SKM-1 treated with dmso at 0.1 percent for 144 hours (cell line): ENCODE results near the gene CACNA1S.

Experiments
- DNase-seq: peaks from one replicate; lab custom pipeline; 2025; ENCODE audit not compliant: unreplicated experiment; lab: John Stamatoyannopoulos, UW

Gene CACNA1S

DNA sequence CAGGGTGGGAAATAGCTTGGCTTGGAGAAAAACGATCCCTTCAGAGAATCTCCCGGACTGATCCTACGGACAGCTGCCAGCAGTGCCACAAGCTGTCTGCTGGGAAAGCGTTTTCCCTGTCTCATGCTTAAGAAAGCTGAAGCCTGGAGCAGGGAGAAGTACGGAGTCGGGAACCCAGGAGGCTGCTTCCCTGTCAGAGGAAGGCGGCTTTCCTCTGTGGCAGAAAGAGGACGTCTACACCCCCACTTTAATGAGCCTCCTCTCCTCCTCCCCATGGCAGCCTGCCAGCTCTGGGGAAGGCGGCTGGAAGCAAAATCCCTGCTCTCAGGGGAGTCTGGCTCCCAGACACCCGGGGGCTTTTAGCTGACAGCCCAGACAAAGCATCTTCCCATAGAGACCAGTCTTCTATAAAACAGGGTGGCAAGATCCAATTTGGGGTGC is 96.0 kb downstream of the CACNA1S start:
- DNase-seq: no peak

DNA sequence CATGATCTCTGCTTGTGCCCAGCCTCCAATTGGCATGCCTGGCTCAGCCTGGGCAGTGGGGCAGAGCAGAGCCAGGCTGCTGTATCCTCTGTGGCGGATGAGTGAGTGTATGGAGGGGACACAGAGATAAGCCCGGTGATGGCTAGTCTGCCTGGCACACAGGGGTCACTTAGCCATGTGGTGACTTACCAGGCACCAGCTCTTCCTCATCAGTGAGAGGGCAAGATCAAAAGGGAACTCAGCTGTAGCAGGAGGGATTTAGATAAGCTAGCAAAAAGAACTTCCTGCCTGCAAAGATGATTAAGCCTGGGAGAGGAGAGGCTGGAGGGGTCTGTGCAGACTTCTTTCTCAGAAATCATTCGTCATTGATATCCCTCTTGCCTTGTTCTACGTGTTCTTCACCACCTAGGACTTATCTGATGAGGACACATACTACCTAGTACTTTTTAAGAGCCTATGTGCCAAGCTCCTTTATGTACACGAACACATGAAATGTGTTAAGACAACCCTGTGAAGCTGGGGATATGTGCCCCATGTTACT is 96.6 kb downstream of the CACNA1S start:
- DNase-seq: peak; percentile 51

DNA sequence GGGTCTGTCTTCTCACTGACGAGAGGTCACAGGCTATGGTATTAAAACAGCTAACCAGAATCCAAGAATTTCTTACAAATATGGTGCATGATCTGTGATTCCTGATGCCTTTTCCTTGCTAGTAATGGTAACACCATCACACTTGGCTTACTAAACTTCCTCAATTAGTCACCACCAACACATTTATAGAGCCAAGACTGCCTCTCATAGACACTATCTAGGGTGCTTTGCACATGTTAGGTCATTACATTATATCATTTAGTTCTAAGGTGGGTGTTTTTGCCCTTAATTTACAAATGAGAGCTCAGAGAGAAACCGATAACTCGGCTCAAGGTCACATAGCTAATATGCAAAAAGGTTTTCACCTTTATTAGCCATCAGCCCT is 97.4 kb downstream of the CACNA1S start:
- peak; percentile 24 for DNase-seq

DNA sequence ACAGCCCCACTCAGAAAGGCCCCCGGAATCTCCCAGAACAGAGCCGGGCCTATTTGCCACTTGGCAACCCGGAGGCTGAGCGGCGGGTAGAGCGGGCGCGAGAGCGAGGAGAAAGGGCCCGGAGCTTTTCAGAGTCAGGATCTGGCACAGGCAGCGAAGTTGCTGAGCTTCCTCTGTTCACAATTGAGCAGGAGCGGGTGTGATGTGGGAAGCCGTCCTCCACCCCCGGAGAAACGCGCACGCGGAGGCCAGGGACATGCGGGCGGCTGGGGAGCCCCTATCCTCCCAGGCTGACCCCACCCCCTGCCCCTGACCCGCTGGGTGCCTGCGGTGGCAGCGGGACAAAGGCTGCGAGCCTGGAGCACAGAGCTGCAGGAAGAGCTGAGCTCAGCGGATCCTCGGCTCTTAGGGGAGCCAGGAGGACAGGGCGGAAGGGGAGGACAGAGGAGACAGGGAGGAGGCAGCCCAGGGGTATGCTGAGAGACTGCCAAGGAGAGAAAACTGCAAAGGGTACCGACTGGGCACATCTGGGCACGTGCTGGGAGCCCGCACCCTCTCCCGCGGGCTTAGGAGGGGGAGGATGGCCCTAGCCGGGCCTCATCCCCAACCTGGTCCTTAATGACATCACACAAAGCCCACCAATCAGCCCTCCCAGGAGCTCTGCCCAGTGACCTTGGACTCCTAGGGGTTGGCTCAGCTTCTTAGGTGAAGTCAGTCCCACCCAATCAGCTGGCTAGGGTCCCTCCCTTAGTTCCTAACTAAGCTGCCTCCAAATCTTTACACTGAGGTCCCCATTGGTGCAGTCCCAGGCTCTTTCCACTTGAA is 98.0 kb downstream of the CACNA1S start:
- no peak for DNase-seq

DNA sequence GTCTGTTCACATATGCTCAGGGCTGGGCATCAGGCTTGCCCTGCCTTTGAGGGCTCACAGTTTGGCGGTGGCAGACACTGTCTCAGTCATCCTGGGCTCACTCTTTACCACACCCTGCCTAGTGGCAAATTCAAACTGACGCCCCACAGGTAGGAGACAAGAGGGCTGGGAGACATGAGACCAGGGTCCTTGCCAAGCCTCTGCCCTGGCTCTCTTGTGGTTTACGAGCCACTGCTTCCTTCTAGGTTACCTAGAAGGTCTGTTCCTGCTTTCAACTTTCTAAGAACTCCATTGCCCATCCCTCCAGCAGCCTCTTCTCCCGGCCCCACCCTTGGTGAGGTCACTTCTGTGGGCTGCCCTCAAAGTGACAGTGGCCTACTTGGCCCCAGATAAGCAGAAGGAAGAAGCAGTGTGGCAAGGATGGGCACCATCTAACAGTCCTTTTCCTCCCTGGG is 99.2 kb downstream of the CACNA1S start:
- peak; percentile 91 for DNase-seq

DNA sequence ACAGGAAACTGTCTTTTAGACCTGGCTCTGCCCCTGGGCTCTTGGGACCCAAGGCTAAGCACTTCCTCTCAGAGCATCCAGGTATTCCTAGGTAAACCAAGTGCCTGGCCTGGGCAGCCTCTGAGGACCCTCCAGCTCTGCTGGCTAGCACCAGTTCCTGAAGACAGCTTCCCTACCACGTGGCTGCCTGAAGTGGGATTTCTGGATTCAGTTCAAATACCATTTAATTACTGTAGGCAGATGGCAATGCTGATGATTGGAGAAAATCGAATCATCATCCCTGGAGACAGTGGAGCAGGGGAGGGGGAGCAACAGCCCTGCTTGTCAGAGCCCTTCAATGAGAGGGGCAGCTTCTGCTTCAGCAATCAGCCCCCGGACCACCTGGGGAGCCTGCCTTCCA is 100.6 kb downstream of the CACNA1S start:
- no peak for DNase-seq

DNA sequence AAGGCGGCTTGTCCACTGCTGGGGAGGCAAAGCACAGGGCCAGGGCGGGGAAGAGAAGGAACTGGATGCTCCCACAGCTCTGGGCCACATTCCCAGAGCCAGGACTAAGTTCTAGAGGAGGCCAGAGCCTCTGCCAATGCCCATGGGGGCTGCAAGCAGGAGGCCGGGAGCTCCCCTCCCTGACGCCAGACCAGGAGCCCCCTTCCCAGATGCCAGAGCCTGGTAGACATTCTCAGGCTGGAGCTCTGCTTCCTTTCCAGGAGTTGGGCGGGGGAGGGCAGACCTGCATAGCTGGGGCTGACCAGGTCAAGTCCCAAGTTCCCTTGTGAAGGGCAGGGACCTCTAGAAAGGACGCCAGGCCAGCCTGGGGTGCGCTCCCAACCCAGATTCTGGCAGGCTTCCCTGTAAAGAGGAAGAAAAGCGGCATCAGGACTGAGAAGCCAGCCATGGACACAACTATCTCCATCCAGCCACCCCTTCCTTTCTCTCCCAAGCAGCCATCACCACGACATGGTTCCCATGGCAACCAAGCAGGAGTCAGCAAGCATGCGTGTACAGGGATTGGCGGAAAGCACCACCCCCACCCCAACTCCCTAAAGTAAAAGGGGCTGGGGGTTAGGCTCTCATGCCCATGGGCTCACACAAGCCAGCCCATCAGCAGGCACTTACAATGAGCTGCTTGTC is 102.1 kb downstream of the CACNA1S start:
- no peak for DNase-seq

DNA sequence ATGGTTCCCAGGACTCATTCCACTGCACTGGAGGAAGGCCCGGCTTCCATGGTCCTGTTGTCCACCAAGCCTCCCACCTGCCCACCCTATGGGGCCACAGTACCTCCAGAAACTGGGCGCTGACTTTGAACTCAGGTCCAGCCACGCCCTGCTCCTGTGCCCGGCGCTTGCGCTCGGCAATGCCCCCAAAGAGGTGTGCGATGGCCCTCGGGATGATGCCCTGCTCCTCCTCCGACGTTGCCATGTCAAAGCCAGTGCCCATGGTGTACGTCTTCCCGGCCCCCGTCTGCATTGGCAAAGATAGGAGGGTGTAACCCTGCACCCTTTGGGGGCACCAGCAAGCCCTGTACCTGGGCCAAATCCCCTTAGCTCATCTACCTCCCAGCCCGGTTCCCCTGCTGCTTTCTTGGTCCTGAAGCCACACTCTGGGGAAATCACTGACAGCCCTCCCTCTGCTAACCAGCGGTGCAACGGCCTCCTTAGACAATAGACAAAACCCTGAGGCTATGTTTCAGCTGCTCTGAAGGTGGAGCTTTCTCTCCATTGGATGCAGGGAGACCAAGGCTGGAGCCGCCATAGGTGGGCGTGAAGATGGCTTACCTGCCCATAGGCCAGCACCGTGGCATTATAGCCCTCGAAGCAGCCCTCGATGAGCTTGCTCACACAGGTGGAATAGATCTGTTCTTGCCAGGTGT is 103.4 kb downstream of the CACNA1S start:
- DNase-seq: no peak

DNA sequence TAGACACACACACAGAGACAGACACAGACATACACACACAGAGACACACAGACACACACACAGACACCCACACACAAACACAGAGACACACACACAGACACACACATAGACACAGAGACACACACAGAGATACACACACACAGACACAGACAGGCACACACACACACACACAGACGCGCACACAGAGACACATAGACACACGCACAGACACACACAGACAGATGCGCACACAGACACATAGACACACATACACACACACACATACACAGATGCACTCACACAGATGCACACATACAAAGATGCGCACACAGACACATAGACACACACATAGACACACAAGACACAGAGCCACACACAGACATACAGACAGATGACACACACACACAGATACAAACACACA is 104.7 kb downstream of the CACNA1S start:
- DNase-seq: no peak

DNA sequence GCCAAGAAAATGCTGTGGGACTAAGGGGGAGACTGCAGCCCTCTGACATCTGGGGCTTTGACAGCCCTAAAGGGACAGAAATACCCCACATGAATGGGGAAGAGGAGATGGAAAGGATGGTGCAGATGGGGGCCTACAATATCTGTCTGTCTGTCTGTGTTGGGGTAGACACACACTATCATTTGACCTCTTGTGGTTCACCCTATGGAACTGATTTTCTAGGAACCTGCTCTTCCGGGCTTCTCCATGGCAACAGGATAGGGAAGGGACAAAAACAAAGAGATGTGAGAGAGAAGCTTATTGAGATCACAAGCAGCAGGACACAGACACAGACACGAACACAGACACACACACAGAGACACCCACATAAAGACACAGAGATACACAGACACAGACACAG is 105.8 kb downstream of the CACNA1S start:
- no peak for DNase-seq

DNA sequence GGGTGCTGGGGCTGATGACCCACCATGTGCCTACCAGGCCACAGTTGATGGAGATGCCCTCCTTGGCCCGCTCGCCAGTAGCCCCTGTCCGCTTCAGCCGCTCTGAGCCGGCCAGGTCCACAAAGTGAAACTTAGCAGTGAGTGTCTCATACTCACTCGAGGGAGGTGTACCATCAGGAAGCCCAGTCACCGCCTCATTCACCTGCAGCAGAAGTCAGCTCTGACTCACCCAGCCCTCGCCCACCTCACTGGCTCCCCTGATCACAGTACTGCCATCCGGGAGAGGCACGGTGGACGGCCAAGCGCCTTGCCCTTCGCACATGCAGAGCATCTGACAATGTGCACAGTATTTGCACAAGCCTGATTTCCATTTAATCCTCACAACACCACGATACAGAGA is 107.5 kb downstream of the CACNA1S start:
- DNase-seq: no peak

DNA sequence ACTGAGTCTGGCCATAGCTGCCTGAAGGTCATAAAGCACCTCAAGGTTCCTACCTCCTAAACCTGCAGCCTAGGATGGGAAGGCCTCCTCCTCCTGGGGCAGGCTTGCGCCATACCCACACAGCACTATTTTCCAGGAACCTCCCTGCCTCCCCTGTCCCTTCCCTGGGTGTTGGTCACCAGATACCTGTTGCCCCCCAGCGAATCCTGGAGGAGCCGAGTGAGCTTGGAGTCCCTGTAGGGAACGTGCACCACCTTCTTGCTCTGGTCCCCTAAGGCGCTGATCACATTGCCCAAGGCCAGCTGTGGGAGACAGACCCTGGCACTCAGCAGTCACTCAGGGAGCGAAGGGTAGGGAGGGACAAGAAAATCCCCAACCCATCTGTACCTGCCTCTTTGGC is 108.1 kb downstream of the CACNA1S start:
- no peak for DNase-seq

DNA sequence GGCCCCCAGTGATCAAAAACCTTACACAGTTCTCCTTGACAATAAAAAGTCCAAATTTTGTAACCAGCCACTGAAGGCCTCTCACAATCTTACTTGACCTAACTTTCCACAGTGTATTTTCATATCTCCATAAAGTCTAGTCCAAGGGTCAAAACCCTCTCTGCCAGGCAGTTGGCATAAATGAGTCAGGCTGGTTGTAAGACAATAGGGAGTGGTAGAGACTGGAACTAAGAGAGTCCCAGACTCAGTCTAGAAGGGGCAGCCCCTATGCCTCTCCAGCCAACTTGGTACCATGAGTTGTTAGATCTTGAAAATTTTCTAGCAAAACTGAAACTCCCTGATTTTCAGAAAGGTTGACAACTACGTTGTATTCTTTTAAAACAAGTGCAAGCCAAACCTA is 109.7 kb downstream of the CACNA1S start:
- no peak for DNase-seq

DNA sequence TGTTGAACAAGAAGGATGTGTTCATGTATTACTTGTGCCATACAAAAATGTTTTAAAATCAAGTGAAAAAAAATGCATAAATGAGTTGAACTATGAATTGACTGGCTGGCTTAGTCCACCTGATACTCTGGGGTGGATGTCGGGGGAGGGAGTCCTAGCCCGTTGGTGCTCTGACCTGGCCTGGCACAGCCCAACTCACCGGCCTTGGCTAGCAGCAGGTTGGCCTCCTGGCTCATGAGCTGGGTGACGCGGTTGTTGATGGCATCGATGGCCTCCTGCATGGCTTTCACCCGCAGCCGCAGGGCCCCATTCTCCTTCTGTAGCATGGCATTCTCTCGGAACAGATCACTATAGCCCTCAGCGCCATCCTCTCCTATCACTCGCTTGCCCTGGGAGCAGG is 110.3 kb downstream of the CACNA1S start:
- no peak for DNase-seq

DNA sequence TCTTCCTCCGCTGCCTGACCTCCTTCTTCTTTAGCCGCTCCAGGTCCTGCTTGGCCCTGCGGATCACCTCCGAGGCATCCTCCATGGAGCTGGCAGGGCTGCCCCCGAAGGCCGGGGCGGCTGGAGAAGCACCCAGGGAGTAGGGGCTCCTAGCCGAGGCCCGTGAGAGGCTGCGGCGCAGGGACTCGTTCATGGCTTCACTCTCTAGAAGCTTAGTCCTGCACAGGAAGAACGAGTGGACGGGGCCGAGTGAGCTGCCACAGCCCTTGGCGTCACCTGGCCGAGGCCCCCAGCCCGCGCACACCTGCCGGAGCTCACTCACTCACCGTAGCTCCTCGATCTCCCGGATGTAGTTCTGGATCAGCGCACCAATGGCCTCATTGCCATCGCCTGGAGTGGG is 111.8 kb downstream of the CACNA1S start:
- DNase-seq: no peak

DNA sequence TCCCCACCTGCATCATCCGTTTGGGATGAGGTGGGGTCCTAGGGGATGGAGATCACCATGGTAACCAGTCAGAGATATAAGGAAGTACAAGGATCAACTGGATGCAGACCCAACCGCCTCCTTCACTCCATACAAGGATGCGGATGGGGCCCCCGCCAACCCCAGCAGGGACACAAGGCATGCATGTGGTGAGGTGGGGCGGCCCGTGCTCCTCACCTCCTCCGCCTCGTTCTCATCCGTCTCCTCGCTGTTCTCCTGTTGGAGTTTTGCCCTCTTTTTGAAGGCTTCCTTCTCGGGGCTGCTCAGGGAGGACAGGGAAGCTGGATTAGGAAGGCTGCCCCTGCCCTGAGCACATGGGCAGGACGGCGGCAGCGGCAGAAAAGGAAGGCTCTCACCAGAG is 112.6 kb downstream of the CACNA1S start:
- DNase-seq: no peak

DNA sequence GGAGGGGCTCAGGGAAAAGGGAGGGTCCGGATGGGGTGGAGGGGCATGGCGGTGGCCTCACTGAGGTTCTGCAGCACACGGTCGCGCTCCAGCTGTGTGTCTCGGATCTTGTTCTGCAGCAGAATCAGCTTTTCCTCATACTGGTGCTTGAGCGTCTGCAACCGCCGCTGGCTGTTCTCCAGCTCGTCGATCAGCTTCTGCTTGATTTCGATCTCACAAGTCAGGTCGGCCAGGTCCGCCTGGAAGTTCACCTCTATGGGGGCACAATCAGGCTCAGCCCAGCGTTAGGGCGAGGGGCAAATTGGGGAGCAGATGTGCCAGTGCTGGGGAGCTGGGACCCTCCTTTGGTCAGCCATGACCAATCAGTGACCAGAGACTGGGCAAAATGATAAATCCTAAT is 113.9 kb downstream of the CACNA1S start:
- no peak for DNase-seq

DNA sequence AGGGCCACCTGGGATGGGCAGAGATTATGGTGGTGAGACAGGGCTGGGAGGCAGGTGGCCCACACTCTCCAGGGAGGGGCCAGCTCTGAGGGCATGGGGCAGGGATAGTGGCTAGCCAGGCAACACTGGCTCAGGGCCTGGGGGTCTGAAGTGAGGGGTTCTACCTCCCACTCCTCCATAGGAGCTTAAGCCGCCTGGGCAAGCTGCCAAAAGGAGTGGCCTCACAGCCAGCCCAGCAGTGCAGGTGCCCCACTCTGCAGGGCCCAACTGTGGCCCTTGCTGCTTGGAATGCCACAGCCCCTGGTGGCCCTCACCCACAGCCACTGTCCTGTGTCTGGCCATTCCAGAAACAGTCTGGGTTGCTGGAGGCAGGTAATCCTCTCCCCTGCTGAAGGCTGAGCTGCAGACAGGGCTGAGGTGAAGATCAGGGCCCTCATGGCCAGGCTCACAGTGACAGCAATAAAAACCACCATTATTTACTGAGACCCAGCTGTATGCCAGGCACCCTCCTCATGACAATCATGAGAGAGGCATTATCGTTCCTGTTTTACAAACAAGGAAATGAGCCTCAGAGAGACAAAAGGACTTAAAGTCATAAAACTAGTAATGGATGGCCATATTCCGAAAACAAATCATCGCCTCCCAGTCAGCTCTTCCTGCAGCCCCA is 119.7 kb downstream of the CACNA1S start:
- DNase-seq: no peak

DNA sequence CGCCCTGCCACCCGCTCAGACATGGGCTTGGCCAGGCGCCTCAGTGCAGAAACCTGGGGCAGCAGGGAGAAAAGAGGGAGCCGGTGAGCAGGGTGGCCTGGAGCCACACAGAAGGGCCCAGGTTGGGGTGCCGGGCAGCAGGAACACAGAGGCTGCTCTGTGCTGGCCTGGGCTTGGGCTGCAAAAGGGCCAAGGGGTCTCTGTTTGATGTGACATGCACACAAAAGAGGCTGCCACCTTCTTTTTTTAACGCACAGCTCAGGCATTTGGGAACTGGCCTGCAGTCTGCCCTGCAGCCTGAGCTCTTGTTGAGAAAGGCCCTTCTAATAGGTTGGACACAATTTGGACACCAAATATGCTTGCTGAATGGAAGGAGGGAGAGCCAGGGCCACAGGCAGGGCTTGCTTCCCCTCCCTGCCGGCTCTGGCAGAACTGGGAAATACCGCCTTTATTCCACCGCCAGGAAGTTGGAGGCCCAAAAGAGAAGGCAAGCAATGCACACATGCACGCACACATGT is 121.1 kb downstream of the CACNA1S start:
- DNase-seq: no peak

DNA sequence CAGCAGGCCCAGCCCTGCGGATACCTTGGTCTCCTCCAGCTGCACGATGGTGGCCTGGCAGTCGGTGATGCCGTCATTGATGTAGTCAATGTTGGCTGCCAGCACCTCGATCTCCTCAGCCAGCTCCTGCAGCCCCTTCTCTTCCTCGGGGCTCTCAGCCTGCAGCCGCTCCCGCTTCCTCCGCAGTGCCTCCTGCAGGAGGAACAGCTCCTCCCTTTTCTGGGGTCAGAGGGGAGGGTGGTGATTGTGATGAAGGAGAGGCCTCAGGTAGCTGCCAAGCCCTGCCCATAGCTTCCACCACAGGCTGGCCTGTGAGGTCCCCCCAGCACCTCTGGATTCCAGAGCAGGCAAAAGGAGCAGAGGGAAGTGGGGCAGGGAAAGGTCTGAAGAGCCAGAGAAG is 122.1 kb downstream of the CACNA1S start:
- no peak for DNase-seq
